ENCODE measurements around the gene TMEM72.

GRCh38 chr10:44936314-44936975 lies 25.3 kb downstream of the TMEM72 start:
- TF ChIP-seq MAX (IDR thresholded peaks at IDR 0.05), result no peak
- TF ChIP-seq CTCF (IDR thresholded peaks at IDR 0.05), result no peak
- no peak for TF ChIP-seq POLR2A (IDR thresholded peaks at IDR 0.05; ENCODE audit: low read length)
- TF ChIP-seq MAZ (IDR thresholded peaks at IDR 0.05; ENCODE audit: borderline replicate concordance, low read depth, low read length), result no peak
- TF ChIP-seq REST (IDR thresholded peaks at IDR 0.05), result no peak
- no peak for TF ChIP-seq KDM5A (IDR thresholded peaks at IDR 0.05)
- no peak for TF ChIP-seq RAD21 (conservative IDR thresholded peaks at IDR 0.05 in 1 of 2, IDR thresholded peaks at IDR 0.05 in 1 of 2)
- TF ChIP-seq RCOR1 (IDR thresholded peaks at IDR 0.05; ENCODE audit: low read depth, low read length), result no peak
- TF ChIP-seq EP300 (IDR thresholded peaks at IDR 0.05), result no peak
